OCI-M2 (cell line): ENCODE measurements around the gene EEIG2.
"Not testable (repeated sequence)": the region's sequence is repeated elsewhere in the genome, so short reads cannot be mapped to it uniquely, and the experiment has no call there.

Experiments used
- DNase-seq: peaks from one replicate; lab custom pipeline; 2025; ENCODE audit not compliant: unreplicated experiment; lab: John Stamatoyannopoulos, UW

EEIG2 gene

DNA sequence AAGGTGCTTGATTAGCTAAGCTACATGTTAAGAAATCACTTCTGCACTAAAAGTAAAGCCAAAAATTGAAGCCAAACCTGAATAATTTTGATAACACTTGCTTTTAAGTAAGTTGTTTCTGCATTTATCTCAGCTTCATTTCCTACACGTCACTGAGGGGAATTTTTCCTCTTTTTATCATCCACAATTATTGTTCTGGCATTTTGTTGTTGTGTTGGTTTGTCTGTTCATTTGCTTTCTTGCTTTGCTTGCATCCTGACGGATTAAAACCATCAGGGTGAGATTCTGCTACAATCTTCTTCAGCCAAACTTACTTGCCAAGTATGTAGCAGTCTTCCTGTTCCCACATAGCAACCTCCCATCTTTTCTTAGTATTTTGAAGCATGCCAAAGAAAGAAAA, 18.0 kb upstream of the EEIG2 start:
- no peak for DNase-seq

DNA sequence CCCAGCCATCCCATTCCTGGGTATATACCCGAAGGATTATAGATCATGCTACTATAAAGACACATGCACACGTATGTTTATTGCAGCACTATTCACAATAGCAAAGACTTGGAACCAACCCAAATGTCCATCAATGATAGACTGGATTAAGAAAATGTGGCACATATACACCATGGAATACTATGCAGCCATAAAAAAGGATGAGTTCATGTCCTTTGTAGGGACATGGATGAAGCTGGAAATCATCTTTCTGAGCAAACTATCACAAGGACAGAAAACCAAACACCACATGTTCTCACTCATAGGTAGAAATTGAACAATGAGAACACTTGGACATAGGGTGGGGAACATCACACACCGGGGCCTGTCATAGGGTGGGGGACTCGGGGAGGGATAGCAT, 12.4 kb upstream of the EEIG2 start:
- not testable (repeated sequence) for DNase-seq

DNA sequence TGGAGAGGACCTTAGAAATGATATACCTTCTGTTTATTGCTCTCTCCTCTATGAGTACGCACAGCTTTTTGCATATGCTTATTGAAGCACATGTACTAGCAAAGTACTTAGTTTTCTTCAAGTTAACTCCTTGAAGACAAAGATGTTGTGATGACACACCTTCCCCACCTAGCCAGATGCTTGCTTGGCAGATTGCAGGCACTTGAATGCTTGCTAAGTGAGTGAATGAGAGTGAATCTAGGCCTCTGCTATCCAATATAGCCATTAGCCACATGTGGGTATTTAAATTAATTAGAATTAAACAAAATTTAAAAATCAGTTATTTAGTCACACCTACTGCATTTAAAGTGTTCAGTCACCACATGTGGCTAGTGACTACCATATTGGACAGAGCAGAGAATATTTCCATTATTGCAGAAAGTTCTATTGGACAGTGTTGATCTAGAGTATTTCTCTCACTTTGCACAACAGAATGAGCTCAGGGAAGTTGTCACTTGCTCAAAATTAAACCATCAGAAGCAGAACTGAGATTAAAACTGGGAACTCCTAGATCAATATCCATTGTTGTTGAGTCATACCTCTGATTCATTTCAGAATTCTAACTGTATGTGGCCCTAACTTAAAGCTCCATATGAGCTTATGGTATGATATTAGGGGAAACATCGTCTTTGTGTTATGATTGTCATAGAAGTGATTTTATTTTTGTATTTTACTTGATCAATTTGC, 8.6 kb upstream of the EEIG2 start:
- no peak for DNase-seq

DNA sequence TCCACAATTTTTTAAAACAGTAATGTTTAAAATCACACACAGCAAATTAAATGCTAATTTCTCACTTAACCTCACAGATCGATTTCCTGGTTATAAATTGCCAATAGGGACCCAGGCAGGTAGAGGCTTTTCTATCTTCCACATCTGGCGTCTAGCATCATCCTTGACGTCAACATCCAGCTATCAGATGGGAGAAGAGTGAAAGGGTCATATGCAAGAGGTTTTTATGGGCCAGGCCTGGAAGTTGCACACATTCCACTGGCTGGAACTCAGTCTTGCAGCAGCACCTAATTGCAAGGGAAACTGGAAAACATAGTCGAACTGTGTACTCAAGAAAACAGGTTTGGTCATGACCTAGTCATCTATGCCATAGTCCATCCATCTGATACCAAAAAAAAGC, 6.0 kb upstream of the EEIG2 start:
- DNase-seq: no peak

DNA sequence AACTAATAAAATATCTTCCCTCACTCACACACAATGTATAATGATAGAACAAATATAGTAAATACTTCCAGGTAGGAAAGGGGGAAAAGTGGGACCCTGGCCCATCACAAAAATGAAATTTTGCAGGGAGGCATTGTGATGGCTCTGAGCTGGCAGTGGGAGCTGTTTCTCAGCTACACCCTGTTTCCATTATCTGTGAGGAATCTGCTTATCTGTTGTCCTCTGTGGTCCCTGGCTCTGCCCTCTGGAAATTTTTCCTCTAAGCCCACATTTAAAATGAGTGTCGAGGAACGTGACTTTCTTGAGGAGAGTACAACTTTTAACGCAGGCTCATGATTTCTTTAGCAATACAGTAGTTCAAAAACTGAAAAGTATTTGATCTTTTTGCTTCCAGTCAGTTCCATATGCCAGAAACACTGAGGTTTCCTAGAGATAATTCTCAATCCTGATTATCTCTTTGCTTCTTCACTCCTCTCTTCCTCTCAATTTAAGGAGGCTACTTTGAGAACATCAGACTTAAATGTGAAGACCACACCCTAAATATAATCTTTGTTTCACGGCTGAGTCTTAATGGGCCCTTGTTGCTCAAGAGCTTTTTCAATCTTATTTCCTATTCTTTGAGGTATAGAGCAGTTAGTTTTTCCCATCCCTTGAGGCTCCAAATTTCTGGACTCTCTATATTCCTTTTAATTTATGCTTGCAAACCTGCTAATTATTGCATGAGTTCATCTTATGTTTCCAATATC, 5.0 kb upstream of the EEIG2 start:
- DNase-seq: no peak

DNA sequence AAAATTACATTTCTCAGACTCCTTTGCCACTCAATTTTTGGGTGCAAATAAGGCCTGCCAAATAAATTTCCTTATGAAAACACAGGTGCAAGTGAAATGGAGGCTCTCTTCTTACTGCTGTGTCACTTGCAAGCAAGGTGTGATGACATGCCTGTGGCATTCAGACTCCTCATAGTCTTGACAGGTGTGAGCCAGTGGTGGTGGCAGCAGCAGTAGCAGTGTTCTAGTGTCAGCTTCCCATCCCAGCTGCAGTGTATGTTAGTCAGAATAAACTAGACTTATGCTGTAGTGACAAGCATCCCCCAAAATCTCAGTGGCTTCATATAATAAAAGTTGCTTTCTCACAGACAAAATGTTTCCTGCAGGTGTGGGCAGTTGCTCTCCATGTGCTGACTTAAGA, 3.8 kb upstream of the EEIG2 start:
- DNase-seq: no peak

DNA sequence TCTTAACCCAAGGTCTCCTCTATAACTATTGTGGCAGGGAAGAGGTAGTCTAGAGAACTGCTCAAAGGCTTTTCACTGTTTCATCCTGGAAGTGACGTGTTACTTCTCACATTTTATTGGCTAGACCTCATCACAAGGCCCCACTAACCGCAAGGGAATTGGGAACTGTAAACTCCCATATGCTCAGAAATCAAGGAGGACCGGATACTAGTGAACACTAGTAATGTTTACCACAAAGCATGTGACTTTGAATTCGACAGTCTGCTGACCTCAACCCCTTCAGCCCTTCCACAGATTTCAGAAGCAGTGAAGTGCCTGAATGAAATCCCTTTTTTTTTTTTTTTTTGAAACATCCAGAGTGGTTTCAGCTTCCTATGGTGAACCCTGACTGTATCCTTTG, 3.4 kb upstream of the EEIG2 start:
- no peak for DNase-seq

DNA sequence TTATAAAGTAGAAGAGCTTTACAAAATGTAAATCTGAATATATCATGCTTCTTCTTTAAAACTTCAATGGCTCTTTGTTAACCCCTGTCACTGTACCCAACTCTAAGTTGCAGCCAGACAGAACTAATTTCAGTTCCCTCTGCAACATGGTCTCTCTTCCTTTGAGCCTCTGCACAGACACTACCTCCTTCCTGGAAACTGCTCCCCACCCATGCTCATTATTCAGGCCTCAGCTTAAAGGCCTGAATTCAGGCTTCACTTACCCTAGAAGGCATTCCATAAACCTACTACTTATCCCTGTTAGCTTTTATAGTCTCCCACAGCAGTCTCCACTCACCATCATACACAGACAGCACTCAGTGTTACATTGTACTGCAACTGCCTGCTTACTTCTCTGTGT, 2.6 kb upstream of the EEIG2 start:
- no peak for DNase-seq

DNA sequence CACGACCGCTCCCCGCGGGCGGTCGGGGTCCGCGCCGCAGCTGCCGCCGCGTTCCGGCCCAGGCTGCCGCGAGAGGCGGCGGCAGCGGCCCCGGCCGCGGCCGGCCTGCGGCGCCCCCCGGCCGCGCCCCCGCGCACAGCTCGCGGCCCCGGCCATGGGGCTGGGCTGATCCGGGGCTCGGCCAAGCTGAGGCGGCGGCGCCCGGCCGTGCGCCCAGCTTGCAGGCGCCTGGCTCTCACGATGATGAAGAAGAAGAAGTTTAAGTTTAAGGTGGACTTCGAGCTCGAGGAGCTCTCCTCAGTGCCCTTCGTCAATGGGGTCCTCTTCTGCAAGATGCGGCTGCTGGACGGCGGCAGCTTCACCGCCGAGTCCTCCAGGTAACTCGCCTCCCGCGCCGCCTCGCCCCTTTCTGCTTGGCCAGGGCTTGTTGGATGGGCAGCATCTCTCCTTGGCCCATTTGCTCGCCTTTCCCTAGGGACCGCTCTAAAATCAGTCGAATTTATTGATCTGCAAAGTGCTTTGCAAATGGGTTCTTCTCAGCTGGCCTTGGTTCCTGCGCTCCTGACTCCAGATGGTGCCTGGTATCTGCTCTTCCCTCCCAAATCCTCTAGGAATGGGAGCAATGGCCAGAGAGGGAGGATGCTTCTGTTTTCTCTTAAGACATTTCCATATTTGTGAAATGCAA, 431 bp downstream of the EEIG2 start:
- no peak for DNase-seq

DNA sequence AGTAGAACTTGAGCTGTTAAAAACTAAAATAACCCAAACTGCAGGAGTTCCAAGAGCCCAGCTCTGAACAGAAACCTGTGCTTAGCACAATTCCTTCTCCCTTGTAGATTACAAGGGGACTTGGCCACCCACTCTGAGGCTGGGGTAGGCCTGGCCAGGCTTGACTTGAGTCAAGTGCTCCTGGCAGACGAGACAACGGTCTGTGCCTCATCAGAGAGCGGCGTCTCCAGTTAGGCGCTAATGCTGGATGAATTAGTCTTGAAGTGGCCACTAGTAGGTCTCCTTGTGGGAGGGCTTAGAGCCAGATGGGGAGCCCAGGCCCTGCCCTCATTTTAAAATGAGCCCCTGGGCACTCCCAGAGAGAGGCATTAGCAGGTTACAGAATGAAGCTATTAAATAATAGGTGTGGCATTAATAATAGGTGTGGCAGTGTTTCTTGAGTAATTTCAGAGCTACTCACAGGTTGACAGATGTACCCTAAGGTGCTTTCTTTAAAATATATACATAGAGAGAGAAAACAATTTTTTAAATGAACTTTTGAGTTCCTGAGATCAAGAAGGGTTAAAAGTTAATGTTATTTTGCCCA, 1.1 kb downstream of the EEIG2 start:
- peak; percentile 30 for DNase-seq

DNA sequence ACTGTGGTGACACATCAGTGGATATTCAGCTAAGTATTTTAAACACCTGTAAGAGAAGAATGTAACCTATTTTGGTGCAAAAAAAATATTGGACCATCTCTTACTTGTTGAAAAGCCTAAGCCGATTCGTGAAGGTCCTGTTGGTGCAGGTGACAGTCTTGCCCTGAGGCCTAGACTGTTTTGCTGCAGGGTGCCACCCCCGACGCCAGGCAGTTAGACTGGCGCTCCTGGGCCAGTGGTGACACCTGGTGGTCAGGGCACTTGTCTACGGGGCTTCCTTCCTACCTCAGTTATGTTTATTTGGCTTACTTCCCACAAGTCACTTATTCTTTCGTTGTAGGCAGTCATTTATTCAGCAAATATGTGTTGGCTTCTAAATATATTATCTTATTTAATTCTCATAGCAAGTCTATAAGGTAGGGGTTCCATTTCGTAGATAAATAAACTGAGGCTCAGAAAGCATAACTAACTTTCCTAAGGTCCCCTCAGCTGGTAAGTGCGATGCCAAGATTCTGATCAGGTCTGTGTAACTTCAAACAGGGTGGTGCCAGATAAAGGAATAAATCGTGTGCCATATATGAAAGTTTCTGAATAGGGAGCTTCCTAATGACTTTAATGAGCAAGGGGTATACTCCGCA, 1.9 kb downstream of the EEIG2 start:
- no peak for DNase-seq

DNA sequence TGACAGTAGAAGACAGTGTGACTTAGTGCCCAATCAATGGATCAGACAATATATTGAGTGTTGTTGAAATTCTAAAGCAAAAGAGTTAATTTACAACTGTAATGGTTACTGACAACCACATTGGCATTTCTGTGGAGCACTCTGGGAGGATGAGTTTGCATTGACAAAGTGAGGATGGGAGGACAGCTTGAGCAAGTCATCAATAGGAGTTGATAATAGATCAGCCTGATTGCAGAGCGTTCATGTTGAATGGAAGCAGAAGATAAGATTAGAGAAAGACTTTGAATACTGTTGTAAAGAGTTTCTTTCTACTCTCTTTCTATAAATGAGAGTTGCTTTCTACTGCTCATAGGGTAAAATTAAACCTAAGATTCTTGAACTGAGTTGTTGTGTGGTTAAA, 3.9 kb downstream of the EEIG2 start:
- DNase-seq: no peak

DNA sequence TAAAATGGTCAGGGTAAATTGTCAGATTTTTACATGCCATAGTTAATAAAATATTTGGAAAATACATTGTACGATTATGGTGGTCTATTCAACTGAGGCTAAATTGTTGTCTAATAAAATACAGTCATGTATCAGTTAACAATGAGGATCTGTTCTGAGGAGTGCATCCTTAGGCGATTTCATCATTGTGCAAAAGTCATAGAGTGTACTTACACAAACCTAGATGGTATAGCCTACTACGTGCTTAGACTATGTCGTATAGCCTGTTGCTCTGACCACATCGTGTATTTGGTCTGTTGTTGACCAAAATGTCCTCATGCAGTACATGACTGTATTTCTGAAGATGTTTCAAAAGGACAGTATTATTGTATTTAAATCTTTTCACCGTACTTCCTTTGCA, 5.2 kb downstream of the EEIG2 start:
- no peak for DNase-seq

DNA sequence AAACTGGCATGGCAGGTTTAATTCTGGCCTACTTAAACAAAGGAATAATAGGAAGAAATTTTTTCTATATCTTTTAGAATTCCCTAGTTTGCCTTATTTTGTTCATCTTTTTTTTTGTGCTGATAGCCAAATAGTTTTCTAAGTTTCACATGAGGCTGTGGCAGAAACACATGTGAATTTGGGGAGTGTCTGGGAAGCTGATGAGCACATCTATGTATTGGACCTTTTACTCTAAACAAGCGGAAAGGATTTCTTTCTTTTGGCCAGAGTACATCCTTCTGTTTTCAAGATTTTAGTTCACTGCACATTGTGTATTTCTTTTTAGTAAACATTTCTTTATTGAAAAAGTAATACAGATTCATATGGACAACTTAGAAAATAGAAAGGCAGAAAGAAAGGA, 5.6 kb downstream of the EEIG2 start:
- no peak for DNase-seq

DNA sequence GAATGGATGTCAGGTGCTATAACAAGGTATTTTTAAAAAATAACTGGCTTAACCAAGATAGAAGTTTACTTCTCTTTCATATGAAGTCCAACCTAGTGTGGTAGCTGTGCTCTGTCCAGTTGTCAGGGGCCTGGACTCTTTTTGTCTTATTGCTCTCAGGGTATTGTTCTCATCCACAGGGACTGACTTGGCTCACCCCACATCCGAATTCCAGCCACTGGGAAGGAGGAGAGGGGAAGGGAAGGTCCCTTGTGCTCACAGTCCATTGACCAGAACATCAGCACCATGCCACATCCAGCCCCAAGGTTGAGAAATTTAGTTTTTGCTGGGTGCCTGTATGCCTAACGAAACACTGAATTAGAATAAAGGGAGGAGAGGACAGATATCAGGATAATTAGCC, 8.7 kb downstream of the EEIG2 start:
- DNase-seq: no peak

DNA sequence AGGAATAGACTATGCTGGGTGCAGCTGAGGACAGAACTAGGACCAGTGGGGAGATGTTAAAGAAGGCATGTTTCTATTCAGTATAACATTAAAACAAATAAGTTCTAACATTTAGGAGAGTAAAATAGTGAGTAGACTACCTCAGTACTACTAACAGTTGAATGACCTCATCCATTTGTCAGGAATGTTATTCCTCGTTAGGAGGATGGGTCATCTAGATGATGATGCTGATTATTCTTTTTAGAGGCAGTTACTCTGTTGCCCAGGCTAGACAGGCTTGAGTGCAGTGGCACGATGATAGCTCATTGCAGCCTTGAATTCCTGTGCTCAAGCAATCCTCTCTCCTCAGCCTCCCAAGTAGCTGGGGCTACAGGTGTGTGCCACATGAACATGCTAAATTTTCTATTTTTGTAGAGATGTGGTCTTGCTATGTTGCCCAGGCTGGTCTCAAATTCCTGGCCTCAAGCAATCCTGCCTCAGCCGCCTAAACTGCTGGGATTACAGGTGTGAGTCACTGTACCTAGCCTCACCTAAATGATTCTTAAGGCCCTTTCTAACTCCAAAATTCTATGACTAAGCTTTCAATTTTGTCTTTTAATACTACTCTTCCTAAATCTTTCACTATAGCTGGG, 9.3 kb downstream of the EEIG2 start:
- no peak for DNase-seq

DNA sequence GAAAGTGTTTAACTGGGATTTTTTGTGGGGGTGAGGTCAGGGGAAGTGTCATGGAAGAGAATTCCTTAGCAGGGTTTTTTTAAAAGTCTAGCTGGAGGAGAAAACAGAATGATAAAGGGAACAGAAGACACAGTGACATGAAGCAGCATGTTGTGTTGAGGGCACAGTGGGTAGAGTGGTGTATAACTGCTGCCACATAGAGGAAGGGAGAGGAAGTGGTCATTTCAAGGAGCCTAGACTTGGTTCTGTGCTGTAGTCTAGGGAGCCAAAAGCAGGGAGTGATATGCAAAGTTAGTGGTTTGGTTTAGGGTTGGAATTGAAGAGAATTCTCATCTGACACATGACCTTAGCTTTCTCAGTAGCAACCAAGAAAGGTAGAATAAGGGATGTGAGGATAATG, 10.2 kb downstream of the EEIG2 start:
- no peak for DNase-seq

DNA sequence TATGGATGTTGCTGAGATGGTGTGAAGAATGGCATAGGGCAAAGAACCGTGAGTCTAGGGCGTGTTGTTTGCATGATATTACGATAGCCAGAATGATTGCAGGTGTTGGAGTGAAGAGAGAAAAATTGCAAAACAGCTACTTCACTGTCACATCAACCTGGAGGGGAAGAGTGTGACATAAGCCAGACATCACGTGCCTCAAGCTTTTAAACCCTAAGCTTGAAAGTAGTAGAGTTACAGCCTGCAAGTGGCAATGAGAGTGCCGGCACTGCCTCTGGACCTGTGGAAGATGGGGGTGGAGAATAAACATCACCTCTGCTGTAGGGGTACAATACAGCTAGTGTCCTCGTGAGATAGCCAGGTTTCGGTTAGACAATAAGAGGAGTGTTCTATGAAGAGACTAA, 11.1 kb downstream of the EEIG2 start:
- DNase-seq: no peak

DNA sequence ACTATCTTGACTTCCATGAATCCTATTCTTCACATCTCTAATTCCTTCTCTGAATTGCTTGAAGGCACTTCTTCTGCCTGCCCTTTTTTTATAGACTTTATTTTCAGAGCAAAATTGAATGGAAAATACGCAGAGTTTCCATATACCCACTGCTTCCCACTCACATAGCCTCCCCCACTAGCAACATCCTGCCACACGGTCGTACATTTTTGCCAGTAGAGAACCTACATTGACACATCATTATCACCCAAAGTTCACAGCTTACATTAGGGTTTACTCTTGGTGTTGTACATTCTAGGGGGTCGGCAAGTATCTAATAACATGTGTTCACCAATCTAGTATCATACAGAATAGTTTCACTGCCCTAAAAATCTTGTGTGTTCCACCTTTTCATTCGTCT, 12.3 kb downstream of the EEIG2 start:
- DNase-seq: no peak

DNA sequence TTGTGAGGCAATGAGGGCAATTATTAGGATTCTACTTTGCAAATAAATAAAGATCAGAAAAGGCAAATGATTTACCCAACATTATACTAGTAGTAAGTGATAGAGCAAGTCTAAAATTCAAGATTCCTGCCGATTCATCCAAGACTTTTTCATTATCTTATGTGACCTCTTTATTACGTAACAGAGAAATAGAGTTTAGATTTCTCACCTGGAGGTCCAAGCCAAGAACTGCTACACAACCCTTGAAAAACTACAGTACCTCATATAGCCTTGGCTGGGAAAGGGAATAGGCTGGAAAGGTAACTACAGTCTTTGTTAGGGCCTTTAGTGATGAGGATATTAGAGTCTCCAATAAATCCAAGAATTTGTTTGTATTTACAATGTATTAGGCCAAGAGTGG, 13.3 kb downstream of the EEIG2 start:
- DNase-seq: no peak

DNA sequence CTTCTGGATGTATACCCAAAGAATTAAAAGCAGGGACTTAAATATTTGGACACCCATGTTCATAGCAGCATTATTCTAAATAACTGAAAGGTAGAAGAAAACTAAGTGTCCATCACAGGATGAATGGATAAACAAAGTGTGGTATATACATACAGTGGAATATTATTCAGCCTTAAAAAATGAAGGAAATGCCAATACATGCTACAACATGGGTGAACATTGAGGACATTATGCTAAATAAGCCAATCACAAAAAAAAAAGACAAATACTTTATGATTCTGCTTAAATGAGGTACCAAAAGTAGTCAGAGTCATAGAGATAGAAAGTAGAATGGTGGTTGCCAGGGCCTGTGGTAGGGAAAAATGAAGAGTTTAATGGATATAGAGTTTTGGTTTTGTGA, 14.1 kb downstream of the EEIG2 start:
- DNase-seq: no peak
